ENCODE measurements around the gene CENPU.
"Not testable (repeated sequence)": the region's sequence is repeated elsewhere in the genome, so short reads cannot be mapped to it uniquely, and the experiment has no call there.

The CENPU gene

DNA sequence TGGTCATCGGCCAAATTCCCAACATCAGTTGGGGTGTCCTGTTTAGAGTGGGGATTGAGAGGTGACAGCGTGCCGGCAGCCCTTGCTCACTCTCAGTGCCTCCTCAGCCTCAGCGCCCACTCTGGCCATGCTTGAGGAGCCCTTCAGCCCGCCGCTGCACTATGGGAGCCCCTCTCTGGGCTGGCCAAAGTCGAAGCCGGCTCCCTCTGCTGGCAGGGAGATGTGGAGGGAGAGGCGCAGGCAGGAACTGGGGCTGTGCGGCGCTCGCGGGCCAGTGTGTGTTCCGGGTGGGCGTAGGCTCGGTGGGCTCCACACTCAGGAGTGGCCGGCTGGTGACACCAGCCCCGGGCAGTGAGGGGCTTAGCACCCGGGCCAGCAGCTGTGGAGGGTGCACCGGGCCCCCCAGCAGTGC is 7.1 kb upstream of the CENPU start:
- TF ChIP-seq POLR2AphosphoS5 (IDR thresholded peaks at IDR 0.05; ENCODE audit: low read depth) (no peak), GABPA (IDR thresholded peaks at IDR 0.05; ENCODE audit: low read depth) (no peak), SPI1 (IDR thresholded peaks at IDR 0.05; ENCODE audit: borderline replicate concordance, low read depth) (no peak)
- TF ChIP-seq, protein P1, sequence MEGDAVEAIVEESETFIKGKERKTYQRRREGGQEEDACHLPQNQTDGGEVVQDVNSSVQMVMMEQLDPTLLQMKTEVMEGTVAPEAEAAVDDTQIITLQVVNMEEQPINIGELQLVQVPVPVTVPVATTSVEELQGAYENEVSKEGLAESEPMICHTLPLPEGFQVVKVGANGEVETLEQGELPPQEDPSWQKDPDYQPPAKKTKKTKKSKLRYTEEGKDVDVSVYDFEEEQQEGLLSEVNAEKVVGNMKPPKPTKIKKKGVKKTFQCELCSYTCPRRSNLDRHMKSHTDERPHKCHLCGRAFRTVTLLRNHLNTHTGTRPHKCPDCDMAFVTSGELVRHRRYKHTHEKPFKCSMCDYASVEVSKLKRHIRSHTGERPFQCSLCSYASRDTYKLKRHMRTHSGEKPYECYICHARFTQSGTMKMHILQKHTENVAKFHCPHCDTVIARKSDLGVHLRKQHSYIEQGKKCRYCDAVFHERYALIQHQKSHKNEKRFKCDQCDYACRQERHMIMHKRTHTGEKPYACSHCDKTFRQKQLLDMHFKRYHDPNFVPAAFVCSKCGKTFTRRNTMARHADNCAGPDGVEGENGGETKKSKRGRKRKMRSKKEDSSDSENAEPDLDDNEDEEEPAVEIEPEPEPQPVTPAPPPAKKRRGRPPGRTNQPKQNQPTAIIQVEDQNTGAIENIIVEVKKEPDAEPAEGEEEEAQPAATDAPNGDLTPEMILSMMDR (IDR thresholded peaks at IDR 0.05; ENCODE audit: insufficient read depth, low read length) = no peak
- TF ChIP-seq, protein P2, sequence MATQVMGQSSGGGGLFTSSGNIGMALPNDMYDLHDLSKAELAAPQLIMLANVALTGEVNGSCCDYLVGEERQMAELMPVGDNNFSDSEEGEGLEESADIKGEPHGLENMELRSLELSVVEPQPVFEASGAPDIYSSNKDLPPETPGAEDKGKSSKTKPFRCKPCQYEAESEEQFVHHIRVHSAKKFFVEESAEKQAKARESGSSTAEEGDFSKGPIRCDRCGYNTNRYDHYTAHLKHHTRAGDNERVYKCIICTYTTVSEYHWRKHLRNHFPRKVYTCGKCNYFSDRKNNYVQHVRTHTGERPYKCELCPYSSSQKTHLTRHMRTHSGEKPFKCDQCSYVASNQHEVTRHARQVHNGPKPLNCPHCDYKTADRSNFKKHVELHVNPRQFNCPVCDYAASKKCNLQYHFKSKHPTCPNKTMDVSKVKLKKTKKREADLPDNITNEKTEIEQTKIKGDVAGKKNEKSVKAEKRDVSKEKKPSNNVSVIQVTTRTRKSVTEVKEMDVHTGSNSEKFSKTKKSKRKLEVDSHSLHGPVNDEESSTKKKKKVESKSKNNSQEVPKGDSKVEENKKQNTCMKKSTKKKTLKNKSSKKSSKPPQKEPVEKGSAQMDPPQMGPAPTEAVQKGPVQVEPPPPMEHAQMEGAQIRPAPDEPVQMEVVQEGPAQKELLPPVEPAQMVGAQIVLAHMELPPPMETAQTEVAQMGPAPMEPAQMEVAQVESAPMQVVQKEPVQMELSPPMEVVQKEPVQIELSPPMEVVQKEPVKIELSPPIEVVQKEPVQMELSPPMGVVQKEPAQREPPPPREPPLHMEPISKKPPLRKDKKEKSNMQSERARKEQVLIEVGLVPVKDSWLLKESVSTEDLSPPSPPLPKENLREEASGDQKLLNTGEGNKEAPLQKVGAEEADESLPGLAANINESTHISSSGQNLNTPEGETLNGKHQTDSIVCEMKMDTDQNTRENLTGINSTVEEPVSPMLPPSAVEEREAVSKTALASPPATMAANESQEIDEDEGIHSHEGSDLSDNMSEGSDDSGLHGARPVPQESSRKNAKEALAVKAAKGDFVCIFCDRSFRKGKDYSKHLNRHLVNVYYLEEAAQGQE (IDR thresholded peaks at IDR 0.05; ENCODE audit: insufficient replicate concordance, low read depth) = no peak
- Histone ChIP-seq H3K27me3 (ENCODE audit: insufficient read depth, poor library complexity, severe bottlenecking) (no peaks in the 10 kb centered on the region), H3K4me3 (replicated peaks; ENCODE audit: insufficient read depth, low read length) (no peak overlapping the region), H3K27ac (replicated peaks) (no peak overlapping the region)
- no peak for DNase-seq (ENCODE audit: low read depth in 1 of 2, low spot score in 1 of 2)

DNA sequence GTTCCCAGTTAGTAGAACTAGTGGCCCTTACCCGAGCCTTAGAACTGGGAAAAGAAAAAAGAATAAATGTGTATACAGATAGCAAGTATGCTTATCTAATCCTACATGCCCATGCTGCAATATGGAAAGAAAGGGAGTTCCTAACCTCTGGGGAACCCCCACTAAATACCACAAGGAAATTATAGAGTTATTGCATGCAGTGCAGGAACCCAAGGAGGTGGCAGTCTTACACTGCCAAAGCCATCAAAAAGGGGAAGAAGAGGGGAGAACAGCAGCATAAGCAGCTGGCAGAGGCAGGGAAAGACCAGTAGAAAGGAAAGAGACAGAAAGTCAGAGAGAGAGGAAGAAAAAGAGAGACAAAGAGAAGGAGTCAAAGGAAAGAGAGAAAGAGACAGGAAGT is 5.7 kb upstream of the CENPU start:
- DNase-seq (ENCODE audit: low read depth in 1 of 2, low spot score in 1 of 2) = peak in 1 of 2 experiments; percentile 80
- TF ChIP-seq SPI1 (IDR thresholded peaks at IDR 0.05; ENCODE audit: borderline replicate concordance, low read depth) = peak; percentile 70; the same call in 1 of the 2 replicates
- H3K4me3 ChIP-seq (replicated peaks; ENCODE audit: insufficient read depth, low read length); H3K27me3 ChIP-seq (ENCODE audit: insufficient read depth, poor library complexity, severe bottlenecking): not testable (repeated sequence)
- peak overlapping the region; percentile 55 for H3K27ac ChIP-seq (replicated peaks)

DNA sequence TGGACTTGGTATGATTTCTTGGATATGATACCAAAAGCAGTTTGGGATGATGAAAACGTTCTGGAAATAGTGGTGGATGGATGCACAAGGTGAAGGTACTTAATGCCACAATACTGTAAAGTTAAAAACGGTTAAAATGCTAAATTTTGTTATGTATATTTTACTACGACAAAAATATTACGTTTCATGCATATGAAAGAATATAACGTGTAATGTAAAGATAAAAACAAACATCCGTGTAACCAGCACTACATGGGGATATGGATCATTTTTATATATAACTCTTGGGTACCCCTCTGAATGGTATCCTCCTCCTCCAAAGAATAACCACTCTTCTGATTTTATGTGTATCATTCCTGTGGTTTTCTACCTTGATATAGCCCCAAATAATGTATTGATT is 862 bp upstream of the CENPU start:
- Histone ChIP-seq H3K27ac (replicated peaks) (peak overlapping the region; percentile 59), H3K27me3 (ENCODE audit: insufficient read depth, poor library complexity, severe bottlenecking) (no peaks in the 10 kb centered on the region), H3K4me3 (replicated peaks; ENCODE audit: insufficient read depth, low read length) (peak overlapping the region; percentile 98)

DNA sequence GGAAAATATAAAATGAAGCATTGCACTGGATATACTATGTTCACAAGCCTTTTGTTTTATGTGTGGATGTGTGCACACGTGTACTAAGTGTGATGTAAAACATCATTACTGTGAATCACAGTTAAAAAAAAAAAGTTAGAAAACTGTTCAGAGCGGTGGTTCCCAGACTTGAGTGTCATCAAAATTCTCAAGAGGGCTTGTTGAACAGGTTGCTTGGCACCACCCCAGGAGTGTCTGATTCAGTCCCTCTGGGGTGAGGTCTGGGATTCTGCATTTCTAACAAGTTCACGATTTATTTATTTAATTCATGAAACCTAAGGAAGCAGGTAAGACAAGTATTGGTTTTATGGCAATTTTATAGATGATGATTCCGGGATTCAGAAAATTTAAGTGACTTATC is 1.8 kb downstream of the CENPU start:
- DNase-seq (ENCODE audit: low read depth in 1 of 2, low spot score in 1 of 2) = no peak
- Histone ChIP-seq H3K27ac (replicated peaks) (no peak overlapping the region; the same call in 1 of the 2 replicates), H3K27me3 (ENCODE audit: insufficient read depth, poor library complexity, severe bottlenecking) (no peaks in the 10 kb centered on the region), H3K4me3 (replicated peaks; ENCODE audit: insufficient read depth, low read length) (peak overlapping the region; percentile 98)
- TF ChIP-seq GABPA (IDR thresholded peaks at IDR 0.05; ENCODE audit: low read depth) = no peak
- TF ChIP-seq, protein P1 (IDR thresholded peaks at IDR 0.05; ENCODE audit: insufficient read depth, low read length) = no peak
- TF ChIP-seq SPI1 (IDR thresholded peaks at IDR 0.05; ENCODE audit: borderline replicate concordance, low read depth) = no peak
- TF ChIP-seq, protein P2 (IDR thresholded peaks at IDR 0.05; ENCODE audit: insufficient replicate concordance, low read depth) = no peak
- TF ChIP-seq POLR2AphosphoS5 (IDR thresholded peaks at IDR 0.05; ENCODE audit: low read depth) = no peak

More for the DNA sequence above, 862 bp upstream of the CENPU start:
- TF ChIP-seq GABPA (IDR thresholded peaks at IDR 0.05; ENCODE audit: low read depth) (no peak), SPI1 (IDR thresholded peaks at IDR 0.05; ENCODE audit: borderline replicate concordance, low read depth) (no peak), POLR2AphosphoS5 (IDR thresholded peaks at IDR 0.05; ENCODE audit: low read depth) (no peak)
- TF ChIP-seq, protein P2 (IDR thresholded peaks at IDR 0.05; ENCODE audit: insufficient replicate concordance, low read depth) = no peak
- TF ChIP-seq, protein P1 (IDR thresholded peaks at IDR 0.05; ENCODE audit: insufficient read depth, low read length) = no peak
- DNase-seq (ENCODE audit: low read depth in 1 of 2, low spot score in 1 of 2) = no peak
